ENCODE data around the gene ZGPAT. TPM values are rescaled to one million over a fixed set of nuclear protein-coding genes. Genes with fewer than 3 reads are reported as not detected.
"Not testable (repeated sequence)": the region's sequence is repeated elsewhere in the genome, so short reads cannot be mapped to it uniquely, and the experiment has no call there.

ZGPAT gene
- total RNA-seq (2021) (28.2 and 28.3 TPM in 2 replicates), Bru-seq, nascent RNA (percentile 52 among the genes with signal in this experiment), BruChase-seq, experiment 1, labeled RNA remaining after a 2-hour chase (percentile 72 among the genes with signal in this experiment), BruChase-seq, experiment 2, labeled RNA remaining after a 6-hour chase (percentile 83 among the genes with signal in this experiment)
- long read RNA-seq, transcript ZGPAT-202 (7 exons, 1,871 nt) = major isoform, 22 of 42 reads
- long read RNA-seq, transcript ZGPAT-204 (7 exons, 1,890 nt) = minor isoform, 11 of 42 reads
- long read RNA-seq, partial matches to known transcripts = 2 of 42 reads
- long read RNA-seq, other reads (novel, unspliced or antisense) = 6 of 42 reads

GRCh38 chr20:63707558-63708300 lies at the start of gene ZGPAT, which contains the start of gene ARFRP1:
TSS of gene ZGPAT (plus strand) at chr20:63708039. CDS start at chr20:63708581, 542 bp downstream.
TSS of gene ARFRP1 (minus strand) at chr20:63707976. CDS start at chr20:63707091, 885 bp downstream.
- no TSS peak for BruUV-seq (replicated peaks)
- POLR2A ChIA-PET (ENCODE audit: low non-redundant PET) = no interaction called here
- intact Hi-C loops (cut with micrococcal nuclease; ENCODE audit: unreplicated experiment) = no loop called here
- Histone ChIP-seq H3K27ac (ENCODE audit: low read depth, low read length, poor library complexity, severe bottlenecking) (peak within 1 kb of the TSS; percentile 87), H3K4me3 (ENCODE audit: low read depth, low read length, poor library complexity, severe bottlenecking) (peak within 1 kb of the TSS; percentile 98), H3K9me3 (ENCODE audit: low read depth, low read length, poor library complexity, severe bottlenecking) (peaks cover 8% of the 10 kb centered on the region), H3K36me3 (ENCODE audit: insufficient read depth, low read length, poor library complexity, severe bottlenecking) (peaks cover 59% of the 10 kb centered on the region), H3K27me3 (replicated peaks; ENCODE audit: insufficient read depth, low read depth, low read length, poor library complexity) (no peaks in the 10 kb centered on the region), H3K4me1 (ENCODE audit: insufficient read depth, low read length, poor library complexity, severe bottlenecking) (peaks cover 6% of the 10 kb centered on the region)
- no peak for TF ChIP-seq EZH2 (IDR thresholded peaks at IDR 0.05; ENCODE audit: borderline replicate concordance, low read depth, low read length, poor library complexity, severe bottlenecking)
- TF ChIP-seq, protein P1, sequence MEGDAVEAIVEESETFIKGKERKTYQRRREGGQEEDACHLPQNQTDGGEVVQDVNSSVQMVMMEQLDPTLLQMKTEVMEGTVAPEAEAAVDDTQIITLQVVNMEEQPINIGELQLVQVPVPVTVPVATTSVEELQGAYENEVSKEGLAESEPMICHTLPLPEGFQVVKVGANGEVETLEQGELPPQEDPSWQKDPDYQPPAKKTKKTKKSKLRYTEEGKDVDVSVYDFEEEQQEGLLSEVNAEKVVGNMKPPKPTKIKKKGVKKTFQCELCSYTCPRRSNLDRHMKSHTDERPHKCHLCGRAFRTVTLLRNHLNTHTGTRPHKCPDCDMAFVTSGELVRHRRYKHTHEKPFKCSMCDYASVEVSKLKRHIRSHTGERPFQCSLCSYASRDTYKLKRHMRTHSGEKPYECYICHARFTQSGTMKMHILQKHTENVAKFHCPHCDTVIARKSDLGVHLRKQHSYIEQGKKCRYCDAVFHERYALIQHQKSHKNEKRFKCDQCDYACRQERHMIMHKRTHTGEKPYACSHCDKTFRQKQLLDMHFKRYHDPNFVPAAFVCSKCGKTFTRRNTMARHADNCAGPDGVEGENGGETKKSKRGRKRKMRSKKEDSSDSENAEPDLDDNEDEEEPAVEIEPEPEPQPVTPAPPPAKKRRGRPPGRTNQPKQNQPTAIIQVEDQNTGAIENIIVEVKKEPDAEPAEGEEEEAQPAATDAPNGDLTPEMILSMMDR (conservative IDR thresholded peaks at IDR 0.05; ENCODE audit: low read depth, low read length) = no peak
- peak; percentile 89 for DNase-seq (ENCODE audit: low spot score)
- CTCF ChIA-PET = no interaction called here

- Histone ChIP-seq H3K27me3 (replicated peaks; ENCODE audit: insufficient read depth, low read depth, low read length, poor library complexity) (no peaks in the 10 kb centered on the region), H3K9me3 (ENCODE audit: low read depth, low read length, poor library complexity, severe bottlenecking) (no peaks in the 10 kb centered on the region), H3K27ac (ENCODE audit: low read depth, low read length, poor library complexity, severe bottlenecking) (peak overlapping the region; percentile 87), H3K36me3 (ENCODE audit: insufficient read depth, low read length, poor library complexity, severe bottlenecking) (peaks cover 5% of the 10 kb centered on the region), H3K4me3 (ENCODE audit: low read depth, low read length, poor library complexity, severe bottlenecking) (peak overlapping the region; percentile 73), H3K4me1 (ENCODE audit: insufficient read depth, low read length, poor library complexity, severe bottlenecking) (peaks cover 23% of the 10 kb centered on the region)
- BruUV-seq (replicated peaks) = no TSS peak
- ChIA-PET POLR2A (ENCODE audit: low non-redundant PET) (interaction anchor here (0.7 kb wide), 1 partner anchor 116 kb away, joined by 3 read pairs; no protein-coding TSS in a partner anchor), CTCF (no interaction called here)
- intact Hi-C loops (cut with micrococcal nuclease; ENCODE audit: unreplicated experiment) = no loop called here
- no peak for TF ChIP-seq EZH2 (IDR thresholded peaks at IDR 0.05; ENCODE audit: borderline replicate concordance, low read depth, low read length, poor library complexity, severe bottlenecking)
- TF ChIP-seq, protein P1 (conservative IDR thresholded peaks at IDR 0.05; ENCODE audit: low read depth, low read length) = no peak
- DNase-seq (ENCODE audit: low spot score) = peak; percentile 40
Measured at GRCh38 chr20:63658749-63659187, 49.1 kb upstream of the ZGPAT start.

DNA sequence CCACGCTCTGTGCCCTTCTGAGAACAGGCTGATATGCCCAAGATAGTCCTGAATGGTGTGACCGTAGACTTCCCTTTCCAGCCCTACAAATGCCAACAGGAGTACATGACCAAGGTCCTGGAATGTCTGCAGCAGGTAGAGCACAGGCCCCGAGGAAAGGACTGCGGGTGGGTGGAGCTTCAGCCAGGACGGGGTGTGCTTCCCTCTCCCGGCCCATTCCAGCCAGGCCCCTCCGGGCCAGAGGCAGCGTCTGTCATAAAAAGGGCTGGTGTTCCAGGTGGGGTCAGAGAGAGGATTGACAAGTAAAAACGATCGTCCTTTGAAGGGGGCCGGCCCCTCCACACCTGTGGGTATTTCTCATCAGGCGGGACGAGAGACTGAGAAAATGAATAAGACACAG lies 48.5 kb upstream of the ZGPAT start:
- Histone ChIP-seq H3K27me3 (replicated peaks; ENCODE audit: insufficient read depth, low read depth, low read length, poor library complexity) (no peaks in the 10 kb centered on the region), H3K4me3 (ENCODE audit: low read depth, low read length, poor library complexity, severe bottlenecking) (peak overlapping the region; percentile 73), H3K27ac (ENCODE audit: low read depth, low read length, poor library complexity, severe bottlenecking) (no peak overlapping the region), H3K36me3 (ENCODE audit: insufficient read depth, low read length, poor library complexity, severe bottlenecking) (peaks cover 5% of the 10 kb centered on the region), H3K4me1 (ENCODE audit: insufficient read depth, low read length, poor library complexity, severe bottlenecking) (peaks cover 17% of the 10 kb centered on the region), H3K9me3 (ENCODE audit: low read depth, low read length, poor library complexity, severe bottlenecking) (no peaks in the 10 kb centered on the region)
- ChIA-PET POLR2A (ENCODE audit: low non-redundant PET) (no interaction called here), CTCF (no interaction called here)
- DNase-seq (ENCODE audit: low spot score) = no peak
- TF ChIP-seq, protein P1 (conservative IDR thresholded peaks at IDR 0.05; ENCODE audit: low read depth, low read length) = no peak
- no peak for TF ChIP-seq EZH2 (IDR thresholded peaks at IDR 0.05; ENCODE audit: borderline replicate concordance, low read depth, low read length, poor library complexity, severe bottlenecking)
- BruUV-seq (replicated peaks) = no TSS peak
- intact Hi-C loops (cut with micrococcal nuclease; ENCODE audit: unreplicated experiment) = no loop called here

GRCh38 chr20:63660174-63660573 lies 47.7 kb upstream of the ZGPAT start:
- CTCF ChIA-PET; H3K27me3 ChIP-seq (replicated peaks; ENCODE audit: insufficient read depth, low read depth, low read length, poor library complexity); H3K36me3 ChIP-seq (ENCODE audit: insufficient read depth, low read length, poor library complexity, severe bottlenecking); BruUV-seq (replicated peaks); H3K9me3 ChIP-seq (ENCODE audit: low read depth, low read length, poor library complexity, severe bottlenecking); H3K4me3 ChIP-seq (ENCODE audit: low read depth, low read length, poor library complexity, severe bottlenecking); H3K27ac ChIP-seq (ENCODE audit: low read depth, low read length, poor library complexity, severe bottlenecking); intact Hi-C loops (cut with micrococcal nuclease; ENCODE audit: unreplicated experiment); DNase-seq (ENCODE audit: low spot score); POLR2A ChIA-PET (ENCODE audit: low non-redundant PET): not testable (repeated sequence)
- peaks cover 15% of the 10 kb centered on the region for H3K4me1 ChIP-seq (ENCODE audit: insufficient read depth, low read length, poor library complexity, severe bottlenecking)
